Endothelial cell of umbilical vein (primary cell): Measurements from ENCODE around the gene JARID2. TPM values are rescaled to one million over a fixed set of nuclear protein-coding genes. Genes with fewer than 3 reads are reported as not detected.

ENCODE experiments used
- BruUV-seq: library from RNA; stranded (reverse); fragments of 400-500 nt; replicated peaks from 2 replicates; lab custom pipeline; 2021; lab: Mats Ljungman, UMichigan
- CTCF ChIA-PET: fragments of 300-600, 350-600 bp; sonication (Branson Sonifier 250); formaldehyde crosslinking; loops from one replicate; lab custom pipeline; 2021; ENCODE audit warnings: antibody characterized with exemption, inconsistent platforms; lab: Charles Lee
- POLR2A ChIA-PET: fragments of 300-600, 350-600 bp; sonication (Branson Sonifier 250); formaldehyde crosslinking; loops from one replicate; lab custom pipeline; 2021; ENCODE audit warnings: antibody characterized with exemption, inconsistent platforms; lab: Charles Lee
- DNase-seq: peaks from one replicate; pipeline ENCODE4 v3.0.0-alpha.2; 2011; ENCODE audit warnings: low read depth, low spot score
- FAIRE-seq: peaks from 2 replicates; lab custom pipeline; 2011; peaks lifted over from hg19 to GRCh38; lab: Jason Lieb, UNC
- H2AFZ ChIP-seq: 2 replicates; pipeline ENCODE4 v1.6.0; 2012; ENCODE audit warnings: low read depth, low read length, control low read depth, inconsistent platforms
- H3K27ac ChIP-seq: 2 replicates; pipeline ENCODE4 v1.5.1; 2011; ENCODE audit warnings: low read depth, mild to moderate bottlenecking, control low read depth, low read length, moderate library complexity; ENCODE audit not compliant: insufficient read depth
- H3K27me3 ChIP-seq, 2 experiments: 2 replicates each; pipeline versions ENCODE4 v1.6.0 to v1.6.1; 2011; ENCODE audit warnings: low read length in 2 of 2, mixed read lengths in 1 of 2; ENCODE audit not compliant: control insufficient read depth in 2 of 2, insufficient read depth in 2 of 2
- H3K36me3 ChIP-seq, 2 experiments: 2 replicates in 1 of 2; 3 replicates in 1 of 2; pipeline ENCODE4 v1.5.1; 2011; ENCODE audit warnings: low read length in 2 of 2, mild to moderate bottlenecking in 1 of 2, moderate library complexity in 1 of 2; ENCODE audit not compliant: control insufficient read depth in 2 of 2, insufficient read depth in 2 of 2; ENCODE audit errors: extremely low read depth in 1 of 2
- H3K4me1 ChIP-seq: 3 replicates; pipeline ENCODE4 v1.5.1; 2011; ENCODE audit warnings: mild to moderate bottlenecking, low read length; ENCODE audit not compliant: control insufficient read depth, insufficient read depth; ENCODE audit errors: extremely low read depth
- H3K4me2 ChIP-seq: 2 replicates; pipeline ENCODE4 v1.6.1; 2011; ENCODE audit warnings: low read length, control low read depth, mixed read lengths; ENCODE audit not compliant: insufficient read depth
- H3K4me3 ChIP-seq, 3 experiments: fragments of 200-600 bp in 1 of 3; sonication (generic), shearing (Covaris generic) in 1 of 3; replicated peaks in 1 of 3; 2 replicates each; pipeline ENCODE4 v1.5.1; 2011 to 2016; ENCODE audit warnings: control low read depth in 3 of 3, low read length in 3 of 3, mild to moderate bottlenecking in 2 of 3, inconsistent platforms in 1 of 3, low read depth in 1 of 3, moderate library complexity in 1 of 3; ENCODE audit not compliant: insufficient read depth in 1 of 3
- H3K79me2 ChIP-seq: 2 replicates; pipeline ENCODE4 v1.6.0; 2012; ENCODE audit warnings: low read length, inconsistent platforms; ENCODE audit not compliant: control insufficient read depth, insufficient read depth
- H3K9ac ChIP-seq: replicated peaks from 2 replicates; pipeline ENCODE3; 2011; ENCODE audit warnings: low read length, control low read depth; ENCODE audit not compliant: insufficient read depth; ENCODE audit errors: extremely low read depth
- H3K9me1 ChIP-seq: replicated peaks from 3 replicates; pipeline ENCODE4 v1.6.0; 2011; ENCODE audit warnings: mild to moderate bottlenecking, low read length; ENCODE audit not compliant: control insufficient read depth, insufficient read depth; ENCODE audit errors: extremely low read depth
- H3K9me3 ChIP-seq: replicated peaks from 2 replicates; pipeline ENCODE4 v1.5.1; 2012; ENCODE audit warnings: low read length, inconsistent platforms; ENCODE audit not compliant: control insufficient read depth, insufficient read depth
- H4K20me1 ChIP-seq: replicated peaks from 2 replicates; pipeline ENCODE3; 2011; ENCODE audit warnings: mild to moderate bottlenecking, low read length; ENCODE audit not compliant: control insufficient read depth, insufficient read depth; ENCODE audit errors: extremely low read depth
- CTCF ChIP-seq, 2 donors: IDR thresholded peaks; 1 replicate in 1 of 2; 2 replicates in 1 of 2; pipeline ENCODE4 v1.5.1; 2011; ENCODE audit warnings: low read length in 2 of 2, mild to moderate bottlenecking in 2 of 2, moderate library complexity in 2 of 2, control low read depth in 1 of 2, inconsistent platforms in 1 of 2, low read depth in 1 of 2; ENCODE audit not compliant: insufficient read depth in 1 of 2; ENCODE audit errors: extremely low read depth in 1 of 2
- EZH2 ChIP-seq: IDR thresholded peaks from 2 replicates; pipeline ENCODE4 v1.6.1; 2012; ENCODE audit warnings: borderline replicate concordance, low read depth, mild to moderate bottlenecking, moderate library complexity, low read length, inconsistent platforms; ENCODE audit not compliant: severe bottlenecking
- FOS ChIP-seq: IDR thresholded peaks from 2 replicates; pipeline ENCODE4 v1.6.1; 2011; ENCODE audit warnings: mild to moderate bottlenecking, low read length, moderate library complexity, borderline replicate concordance; ENCODE audit not compliant: insufficient read depth
- GATA2 ChIP-seq: IDR thresholded peaks from 2 replicates; pipeline ENCODE4 v1.7.0; 2011; ENCODE audit warnings: low read depth, mild to moderate bottlenecking, moderate library complexity, mixed read lengths, low read length; ENCODE audit not compliant: insufficient read length, insufficient read depth
- JUN ChIP-seq: IDR thresholded peaks from 2 replicates; pipeline ENCODE4 v1.6.1; 2011; ENCODE audit warnings: borderline replicate concordance, low read depth; ENCODE audit not compliant: insufficient read length, insufficient read depth
- MYC ChIP-seq: IDR thresholded peaks from one replicate; pipeline ENCODE4 v1.6.1; 2011; ENCODE audit warnings: mild to moderate bottlenecking, low read depth, low read length
- POLR2A ChIP-seq: IDR thresholded peaks from 2 replicates; pipeline ENCODE4 v1.6.1; 2012; ENCODE audit warnings: low read depth, mild to moderate bottlenecking, control low read depth, low read length
- POLR2AphosphoS5 ChIP-seq: IDR thresholded peaks from 2 replicates; pipeline ENCODE4 v1.6.1; 2012; ENCODE audit warnings: low read depth, mild to moderate bottlenecking, control low read depth, low read length, moderate library complexity; ENCODE audit not compliant: insufficient read depth
- dilution Hi-C: fragments of 300-500 bp; cut with MboI; formaldehyde crosslinking; loops from one replicate; pipeline ENCODE4 v1.15.0; 2019; ENCODE audit warnings: low sequenced_read_pairs; ENCODE audit not compliant: extremely low pct_ligation_motif_present
- intact Hi-C: fragments of 100-400 bp; cut with micrococcal nuclease; formaldehyde crosslinking; loops from one replicate; pipeline ENCODE4 v1.10.0; 2022
- polyA plus RNA-seq, 4 experiments: library from polyadenylated mRNA; depleted of rRNA in 3 of 4; stranded (reverse) in 3 of 4; unstranded in 1 of 4; fragments of >200 nt; gene quantifications; 2 replicates each; pipeline versions ENCODE4 v1.2.1 to v1.2.3, GENCODE V29; 2011 to 2012; ENCODE audit warnings: missing spikeins in 1 of 4
- total RNA-seq: library from RNA; stranded (reverse); gene quantifications from 2 replicates; pipeline ENCODE4 v1.2.3, GENCODE V29; 2021
- TF ChIP-seq, protein P1 (sequence below): IDR thresholded peaks from 2 replicates; pipeline ENCODE4 v1.6.1; 2011; ENCODE audit not compliant: insufficient read depth, insufficient read length

JARID2 gene
- total and polyA plus RNA-seq, 2 donors (not counting 3 experiments of a cell fraction or from before 2014, with no cell fraction given): 2.9 to 10.6 TPM

GRCh38 chr6:15546591-15546990 lies 300.7 kb downstream of the JARID2 start:
- H3K4me1 ChIP-seq: peaks cover 25% of the 10 kb centered on the region
- TF ChIP-seq MYC: no peak
- TF ChIP-seq, protein P1, sequence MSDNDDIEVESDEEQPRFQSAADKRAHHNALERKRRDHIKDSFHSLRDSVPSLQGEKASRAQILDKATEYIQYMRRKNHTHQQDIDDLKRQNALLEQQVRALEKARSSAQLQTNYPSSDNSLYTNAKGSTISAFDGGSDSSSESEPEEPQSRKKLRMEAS: no peak
- no peak for TF ChIP-seq GATA2
- TF ChIP-seq JUN: no peak
- TF ChIP-seq POLR2AphosphoS5: no peak
- no peak for TF ChIP-seq POLR2A
- no peak for TF ChIP-seq FOS
- TF ChIP-seq EZH2: no peak
- no peak for TF ChIP-seq CTCF (IDR thresholded peaks at IDR 0.05; ENCODE audit: extremely low read depth in 1 of 2, insufficient read depth in 1 of 2, low read depth in 1 of 2, low read length in 2 of 2)
- dilution Hi-C loops: no loop called here
- BruUV-seq: no TSS peak
- H3K36me3 ChIP-seq: no peaks in the 10 kb centered on the region
- no peaks in the 10 kb centered on the region for H4K20me1 ChIP-seq
- H3K9ac ChIP-seq: no peak overlapping the region
- H3K9me1 ChIP-seq: no peaks in the 10 kb centered on the region
- no peak overlapping the region for H2AFZ ChIP-seq
- intact Hi-C loops: no loop called here
- no peak for FAIRE-seq
- H3K4me3 ChIP-seq: no peak overlapping the region
- ChIA-PET CTCF (no interaction called here), POLR2A (no interaction called here)
- H3K79me2 ChIP-seq: no peaks in the 10 kb centered on the region
- no peak for DNase-seq
- no peak overlapping the region for H3K27ac ChIP-seq
- no peaks in the 10 kb centered on the region for H3K9me3 ChIP-seq
- H3K4me2 ChIP-seq: no peak overlapping the region
- H3K27me3 ChIP-seq: no peaks in the 10 kb centered on the region
